Kidney epithelial cell (primary cell): ENCODE measurements around the gene PSMB7. TPM values are rescaled to one million over a fixed set of nuclear protein-coding genes. Genes with fewer than 3 reads are reported as not detected.

ENCODE experiments used
- DNase-seq: peaks from one replicate; pipeline ENCODE4 v3.0.0-alpha.2; 2010; ENCODE audit warnings: low read depth
- H3K27me3 ChIP-seq: 2 replicates; pipeline ENCODE4 v1.6.0; 2011; ENCODE audit warnings: low read length; ENCODE audit not compliant: control insufficient read depth, insufficient read depth
- H3K36me3 ChIP-seq: 2 replicates; pipeline ENCODE4 v1.5.1; 2011; ENCODE audit warnings: low read length; ENCODE audit not compliant: control insufficient read depth, insufficient read depth
- H3K4me3 ChIP-seq: 2 replicates; pipeline ENCODE4 v1.5.1; 2011; ENCODE audit warnings: low read depth, mild to moderate bottlenecking, control low read depth, low read length
- CTCF ChIP-seq: IDR thresholded peaks from 2 replicates; pipeline ENCODE4 v1.5.1; 2011; ENCODE audit warnings: mild to moderate bottlenecking, moderate library complexity, low read length, control low read depth, inconsistent platforms; ENCODE audit not compliant: insufficient read depth, poor library complexity, severe bottlenecking
- total RNA-seq: library from RNA; depleted of rRNA; stranded (reverse); fragments of >200 nt; gene quantifications from 2 replicates; pipeline ENCODE4 v1.2.3, GENCODE V29; 2015

Gene PSMB7
- total RNA-seq, 1 donor from 2014 or later = 419 TPM

DNA sequence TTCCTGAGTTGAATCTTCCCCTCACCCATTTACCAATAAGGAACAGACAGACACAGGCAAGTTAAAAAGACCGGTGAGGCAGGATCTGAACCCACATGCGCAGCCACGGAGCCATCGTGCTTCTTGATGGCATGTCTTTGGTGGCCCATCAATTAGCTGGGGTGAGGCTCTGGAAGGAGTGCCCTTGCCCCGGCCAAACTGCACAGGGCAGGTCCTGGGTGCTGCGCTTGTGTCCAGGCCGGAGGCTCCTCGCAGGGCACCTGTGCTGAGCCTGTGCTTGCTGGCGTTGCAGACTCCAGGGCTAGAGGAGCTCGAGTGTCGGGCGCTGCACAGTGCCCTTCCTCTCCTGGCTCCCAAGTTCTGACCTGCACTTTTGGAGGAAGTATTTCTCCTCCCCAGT, 66.4 kb downstream of the PSMB7 start:
- Histone ChIP-seq H3K27me3 (no peaks in the 10 kb centered on the region), H3K36me3 (peaks cover 2% of the 10 kb centered on the region), H3K4me3 (no peak overlapping the region)
- TF ChIP-seq CTCF = no peak
- no peak for DNase-seq

DNA sequence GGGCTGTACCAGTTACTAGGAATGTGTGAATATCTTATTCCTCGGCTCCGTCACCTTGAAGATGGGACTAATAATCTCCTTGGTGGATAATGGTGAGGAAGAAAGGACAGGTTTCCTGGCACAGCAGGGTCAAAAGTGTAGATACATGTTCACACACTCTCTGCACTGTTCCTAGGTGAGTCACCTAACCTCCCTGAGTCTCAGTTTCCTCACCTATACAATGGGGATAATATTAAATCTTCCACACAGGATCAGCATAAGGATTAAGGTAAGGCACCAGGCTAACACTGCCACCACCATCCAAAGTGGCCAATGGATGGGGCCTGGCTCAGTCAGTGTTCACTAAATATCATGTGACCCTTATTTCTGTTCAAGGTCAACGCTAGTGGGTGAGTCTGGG, 66.9 kb downstream of the PSMB7 start:
- no peaks in the 10 kb centered on the region for H3K27me3 ChIP-seq
- no peak for DNase-seq
- H3K4me3 ChIP-seq = no peak overlapping the region
- no peak for TF ChIP-seq CTCF
- peaks cover 2% of the 10 kb centered on the region for H3K36me3 ChIP-seq

- H3K36me3 ChIP-seq = peaks cover 2% of the 10 kb centered on the region
- no peak overlapping the region for H3K4me3 ChIP-seq
- no peak for DNase-seq
- no peaks in the 10 kb centered on the region for H3K27me3 ChIP-seq
- no peak for TF ChIP-seq CTCF
These were observed 67.3 kb downstream of the PSMB7 start for GRCh38 chr9:124347968-124348358.

- H3K27me3 ChIP-seq = no peaks in the 10 kb centered on the region
- DNase-seq = no peak
- TF ChIP-seq CTCF = no peak
- H3K36me3 ChIP-seq = peaks cover 2% of the 10 kb centered on the region
- no peak overlapping the region for H3K4me3 ChIP-seq
These were observed 67.9 kb downstream of the PSMB7 start for GRCh38 chr9:124347206-124347967.

DNA sequence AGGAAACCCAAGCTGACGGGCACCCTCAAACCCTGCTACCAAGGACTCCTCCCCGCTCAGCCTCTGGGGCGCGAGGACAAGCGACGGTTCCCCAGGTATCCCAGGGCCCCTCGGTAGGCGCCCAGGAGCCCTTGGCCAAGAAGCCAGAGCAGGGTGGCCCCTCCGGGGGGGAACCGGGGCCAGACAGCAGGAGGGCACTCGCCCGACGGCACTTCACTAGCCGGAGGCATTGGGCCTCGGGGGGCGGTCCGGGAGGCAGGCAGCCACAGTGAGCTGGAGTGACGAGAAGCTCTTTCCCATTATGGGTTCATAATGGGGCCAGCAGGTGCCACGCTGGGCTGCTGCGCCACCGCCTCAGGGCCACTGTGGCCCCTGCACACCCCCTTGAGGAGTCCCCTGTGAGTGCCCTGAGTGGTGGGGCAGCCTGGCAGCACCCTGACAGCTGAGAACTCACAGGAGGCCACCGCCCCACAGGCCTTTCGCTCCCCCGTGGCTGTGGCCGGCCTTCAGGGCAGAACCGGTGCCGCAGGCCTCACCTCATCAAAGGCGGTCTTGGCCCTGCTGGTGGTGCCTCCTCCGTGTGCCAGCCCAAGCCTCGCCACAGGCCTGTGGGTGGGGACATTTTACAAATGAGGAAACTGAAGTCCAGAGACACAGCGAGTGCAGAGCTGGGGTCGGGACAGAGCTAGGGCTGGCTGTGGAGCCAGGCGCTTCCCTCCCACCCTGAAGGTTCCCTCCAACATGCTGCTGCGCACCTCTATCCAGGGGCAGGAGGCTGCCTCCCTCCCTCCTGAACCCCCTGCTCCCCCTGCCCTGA, 68.7 kb downstream of the PSMB7 start:
- Histone ChIP-seq H3K27me3 (no peaks in the 10 kb centered on the region), H3K4me3 (no peak overlapping the region), H3K36me3 (peaks cover 2% of the 10 kb centered on the region)
- DNase-seq = no peak
- no peak for TF ChIP-seq CTCF
